Lung (tissue), 12 donors: ENCODE results near the gene FBRSL1. TPM values are rescaled to one million over a fixed set of nuclear protein-coding genes. Genes with fewer than 3 reads are reported as not detected.

Source experiments
- ATAC-seq: fragments of 200-7000 bp; cut with Tn5 transposase; one replicate; pipeline ENCODE4 v1.9.1; 2020; ENCODE audit warnings: moderate number of reproducible peaks; ENCODE audit not compliant: insufficient read depth, low FRiP score
- DNase-seq, 3 donors: peaks; one replicate each; pipeline ENCODE4 v3.0.0-alpha.2; 2013 to 2017
- H3K27ac ChIP-seq, 2 donors: one replicate each; pipeline ENCODE4 v1.5.1; 2013; ENCODE audit warnings: mild to moderate bottlenecking in 2 of 2, moderate library complexity in 2 of 2, control low read depth in 1 of 2, inconsistent platforms in 1 of 2, low read depth in 1 of 2, low read length in 1 of 2
- H3K27me3 ChIP-seq, 3 donors: one replicate each; pipeline ENCODE4 v1.5.1; 2013; ENCODE audit warnings: low read length in 2 of 3; ENCODE audit not compliant: control insufficient read depth in 3 of 3, insufficient read depth in 3 of 3
- H3K36me3 ChIP-seq, 4 donors: one replicate each; pipeline ENCODE4 v1.5.1; 2013; ENCODE audit warnings: low read length in 4 of 4, mild to moderate bottlenecking in 1 of 4, moderate library complexity in 1 of 4; ENCODE audit not compliant: control insufficient read depth in 4 of 4, insufficient read depth in 4 of 4
- H3K4me1 ChIP-seq, 5 donors: one replicate each; pipeline ENCODE4 v1.5.1; 2013; ENCODE audit warnings: low read length in 5 of 5, mild to moderate bottlenecking in 2 of 5, moderate library complexity in 1 of 5; ENCODE audit not compliant: control insufficient read depth in 5 of 5, insufficient read depth in 5 of 5
- H3K4me3 ChIP-seq: one replicate; pipeline ENCODE4 v1.5.1; 2013; ENCODE audit warnings: mild to moderate bottlenecking, control low read depth, moderate library complexity
- H3K9ac ChIP-seq, 2 donors: one replicate each; pipeline ENCODE4 v1.5.1; 2013; ENCODE audit warnings: low read length in 2 of 2, control low read depth in 1 of 2; ENCODE audit not compliant: insufficient read depth in 1 of 2
- H3K9me3 ChIP-seq, 4 donors: one replicate each; pipeline ENCODE4 v1.5.1; 2013; ENCODE audit warnings: low read length in 3 of 4, mild to moderate bottlenecking in 1 of 4, moderate library complexity in 1 of 4; ENCODE audit not compliant: control insufficient read depth in 4 of 4, insufficient read depth in 3 of 4
- WGBS, 2 donors: extraction: QIAGEN DNeasy Blood & Tissue Kit; methylation state at CpG; one replicate each; pipeline ENCODE4 v1.1.7; 2013; 5-methylcytosine and 5-hydroxymethylcytosine counted together
- polyA plus RNA-seq, 2 donors: library from polyadenylated mRNA; stranded (reverse); fragments of 200-250 nt; gene quantifications; one replicate each; pipeline ENCODE4 v1.2.1, GENCODE V29; 2013
- total RNA-seq, 2 donors: library from RNA; depleted of rRNA in 1 of 2; stranded (reverse); fragments of >200 nt in 1 of 2; gene quantifications; one replicate each; pipeline ENCODE4 v1.2.1, GENCODE V29; 2014 to 2021
- TF ChIP-seq, protein P1 (sequence below): IDR thresholded peaks from 2 replicates; pipeline ENCODE4 v1.5.1; 2012; ENCODE audit warnings: mild to moderate bottlenecking; ENCODE audit errors: control extremely low read depth, extremely low read depth
- donor health status: control.
- donor health status: control.
- donor health status: Bipolar disorder and iron deficiency.
- donor health status: healthy.
- donor health status: DM: yes; HTN: yes; CAD: no.

FBRSL1 gene
- total and polyA plus RNA-seq, 4 donors = 10.6 to 56.9 (median 22.3) TPM

DNA sequence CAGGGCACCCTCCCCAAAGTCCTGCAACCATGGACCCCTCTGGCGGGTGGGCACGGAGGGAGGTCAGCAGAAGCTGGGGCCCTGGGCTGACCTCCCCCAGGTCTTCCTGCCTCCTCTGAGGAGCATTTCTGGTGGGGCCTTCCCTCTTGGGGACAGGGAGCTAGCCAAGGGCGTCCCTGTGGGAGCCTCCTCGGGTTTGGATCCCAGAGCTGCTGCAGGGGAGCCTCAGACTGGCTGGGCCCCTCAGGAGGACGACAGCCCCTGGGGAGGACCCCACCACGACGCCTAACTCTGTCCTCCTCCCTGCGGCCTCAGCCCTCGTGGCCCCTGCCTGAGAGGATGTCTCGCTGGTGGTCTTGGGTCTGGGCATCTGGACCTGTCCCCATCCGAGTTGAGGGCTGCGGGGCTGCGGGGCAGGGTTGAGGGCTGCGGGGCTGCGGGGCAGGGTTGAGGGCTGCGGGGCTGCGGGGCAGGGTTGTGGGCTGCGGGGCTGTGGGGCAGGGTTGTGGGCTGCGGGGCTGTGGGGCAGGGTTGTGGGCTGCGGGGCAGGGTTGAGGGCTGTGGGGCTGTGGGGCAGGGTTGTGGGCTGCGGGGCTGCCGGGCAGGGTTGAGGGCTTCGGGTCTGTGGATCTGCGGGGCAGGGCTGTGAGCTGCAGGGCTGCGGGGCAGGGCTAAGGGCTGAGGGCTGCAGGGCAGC, 37.4 kb downstream of the FBRSL1 start:
- Histone ChIP-seq H3K9ac (no peak overlapping the region), H3K4me3 (no peak overlapping the region), H3K36me3 (peaks cover 0 to 16% (median 0%) of the 10 kb centered on the region in 4 donors), H3K27me3 (no peaks in the 10 kb centered on the region), H3K27ac (no peak overlapping the region), H3K4me1 (peaks cover 0 to 7% (median 2%) of the 10 kb centered on the region in 5 donors), H3K9me3 (no peaks in the 10 kb centered on the region)
- no peak for ATAC-seq
- no peak for DNase-seq
- 96 to 97% methylated on average over 24 to 25 of the region's 25 CpGs for WGBS, 2 donors
- TF ChIP-seq, protein P1, sequence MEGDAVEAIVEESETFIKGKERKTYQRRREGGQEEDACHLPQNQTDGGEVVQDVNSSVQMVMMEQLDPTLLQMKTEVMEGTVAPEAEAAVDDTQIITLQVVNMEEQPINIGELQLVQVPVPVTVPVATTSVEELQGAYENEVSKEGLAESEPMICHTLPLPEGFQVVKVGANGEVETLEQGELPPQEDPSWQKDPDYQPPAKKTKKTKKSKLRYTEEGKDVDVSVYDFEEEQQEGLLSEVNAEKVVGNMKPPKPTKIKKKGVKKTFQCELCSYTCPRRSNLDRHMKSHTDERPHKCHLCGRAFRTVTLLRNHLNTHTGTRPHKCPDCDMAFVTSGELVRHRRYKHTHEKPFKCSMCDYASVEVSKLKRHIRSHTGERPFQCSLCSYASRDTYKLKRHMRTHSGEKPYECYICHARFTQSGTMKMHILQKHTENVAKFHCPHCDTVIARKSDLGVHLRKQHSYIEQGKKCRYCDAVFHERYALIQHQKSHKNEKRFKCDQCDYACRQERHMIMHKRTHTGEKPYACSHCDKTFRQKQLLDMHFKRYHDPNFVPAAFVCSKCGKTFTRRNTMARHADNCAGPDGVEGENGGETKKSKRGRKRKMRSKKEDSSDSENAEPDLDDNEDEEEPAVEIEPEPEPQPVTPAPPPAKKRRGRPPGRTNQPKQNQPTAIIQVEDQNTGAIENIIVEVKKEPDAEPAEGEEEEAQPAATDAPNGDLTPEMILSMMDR = no peak

DNA sequence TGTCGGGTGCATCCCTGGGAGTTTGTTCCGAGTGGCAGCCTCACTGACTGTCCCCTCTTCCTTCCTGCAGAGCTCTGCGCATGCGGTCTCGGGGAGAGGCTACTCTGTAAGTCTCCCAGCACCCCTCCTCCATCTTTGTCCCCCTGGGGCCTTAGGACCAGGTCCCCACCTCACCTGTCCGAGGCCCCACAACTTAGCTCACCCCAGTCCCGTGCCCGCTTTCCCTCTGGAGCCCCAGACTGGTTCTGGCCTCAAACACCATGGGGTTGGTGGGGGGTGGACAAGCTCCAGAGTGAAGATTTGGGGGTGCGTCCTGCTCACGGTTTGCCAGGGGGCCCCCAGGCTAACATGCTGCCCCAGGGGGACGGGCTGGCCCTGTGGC, 37.9 kb downstream of the FBRSL1 start:
- Histone ChIP-seq H3K9ac (no peak overlapping the region), H3K9me3 (no peaks in the 10 kb centered on the region), H3K36me3 (peaks cover 0 to 16% (median 0%) of the 10 kb centered on the region in 4 donors), H3K27ac (no peak overlapping the region), H3K4me3 (no peak overlapping the region), H3K4me1 (peaks cover 0 to 7% (median 0%) of the 10 kb centered on the region in 5 donors), H3K27me3 (no peaks in the 10 kb centered on the region)
- WGBS, 2 donors = 97% methylated on average over 8 to 11 of the region's 11 CpGs
- DNase-seq (no peak), ATAC-seq (no peak)
- TF ChIP-seq, protein P1 = no peak

DNA sequence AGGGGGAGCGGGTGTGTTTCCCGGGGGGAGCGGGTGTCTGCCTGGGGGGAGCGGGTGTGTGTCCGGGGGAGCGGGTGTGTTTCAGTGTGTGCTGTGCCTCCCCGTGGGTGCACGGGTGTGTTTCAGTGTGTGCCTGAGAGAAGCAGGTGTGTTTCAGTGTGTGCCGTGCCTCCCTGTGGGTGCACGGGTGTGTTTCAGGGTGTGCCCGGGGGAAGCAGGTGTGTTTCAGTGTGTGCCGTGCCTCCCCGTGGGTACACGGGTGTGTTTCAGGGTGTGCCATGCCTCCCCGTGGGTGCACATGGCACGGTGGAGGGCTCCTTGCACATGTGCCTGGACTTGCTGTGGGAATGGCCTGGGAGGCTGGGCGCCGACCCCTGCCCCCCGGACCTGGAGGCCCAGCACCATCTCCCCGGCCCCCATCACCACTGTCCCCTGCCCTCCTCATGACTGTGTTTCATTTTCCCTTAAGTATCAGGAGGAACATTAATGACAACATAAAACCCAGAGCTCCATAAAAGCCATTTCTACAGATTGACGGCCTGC, 38.7 kb downstream of the FBRSL1 start:
- no peak for DNase-seq
- Histone ChIP-seq H3K4me1 (peaks cover 0 to 5% (median 0%) of the 10 kb centered on the region in 5 donors), H3K36me3 (peaks cover 0 to 16% (median 0%) of the 10 kb centered on the region in 4 donors), H3K9me3 (no peaks in the 10 kb centered on the region), H3K4me3 (no peak overlapping the region), H3K27me3 (no peaks in the 10 kb centered on the region), H3K9ac (no peak overlapping the region), H3K27ac (no peak overlapping the region)
- WGBS, 2 donors = 95 to 97% methylated on average over 20 to 21 of the region's 21 CpGs
- TF ChIP-seq, protein P1 = no peak
- ATAC-seq = no peak
